GM12872 (cell line): ENCODE measurements around the gene ZNF778.

Source experiments
- TF ChIP-seq, protein P1 (sequence below): IDR thresholded peaks from 3 replicates; pipeline ENCODE4 v1.5.1; 2011; ENCODE audit warnings: low read depth, mild to moderate bottlenecking, low read length, moderate library complexity; ENCODE audit not compliant: insufficient read depth

The ZNF778 gene

DNA sequence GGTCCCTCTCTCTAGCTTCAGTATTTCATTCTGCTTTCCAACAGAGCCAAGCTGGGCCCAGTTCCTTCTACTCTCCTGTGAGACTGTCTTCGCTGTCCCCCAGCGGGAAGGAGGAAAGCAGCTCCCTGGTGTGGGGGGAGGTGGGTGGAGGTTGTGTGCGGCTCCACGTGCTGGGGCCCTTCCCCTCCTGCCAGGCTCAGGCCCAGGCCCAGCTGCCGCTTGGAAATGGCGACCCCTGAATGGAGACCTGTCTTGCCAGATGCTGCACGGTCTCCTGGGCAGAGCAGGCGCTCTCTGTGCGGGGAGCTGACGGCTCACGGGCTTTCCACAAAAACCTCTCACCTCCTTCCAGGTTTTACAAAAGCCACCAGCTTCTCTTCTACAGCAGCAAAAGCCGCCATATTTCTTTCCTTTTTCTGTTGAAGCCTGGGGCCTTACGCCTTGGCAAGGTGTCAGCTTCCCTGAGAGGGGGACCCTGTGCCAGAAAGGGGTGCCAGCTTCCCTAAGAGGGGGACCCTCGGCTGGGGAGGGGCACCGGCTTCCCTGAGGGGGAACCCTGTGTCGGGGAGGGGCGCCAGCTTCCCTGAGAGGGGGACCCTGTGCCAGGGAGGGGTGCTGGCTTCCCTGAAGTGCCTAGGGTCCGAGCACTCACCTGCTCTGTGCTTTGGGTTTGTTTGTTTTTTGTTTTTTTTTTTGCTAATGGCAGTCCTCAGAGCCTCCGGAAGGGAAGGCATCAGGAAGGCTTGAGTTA, 47.5 kb downstream of the ZNF778 start:
- TF ChIP-seq, protein P1, sequence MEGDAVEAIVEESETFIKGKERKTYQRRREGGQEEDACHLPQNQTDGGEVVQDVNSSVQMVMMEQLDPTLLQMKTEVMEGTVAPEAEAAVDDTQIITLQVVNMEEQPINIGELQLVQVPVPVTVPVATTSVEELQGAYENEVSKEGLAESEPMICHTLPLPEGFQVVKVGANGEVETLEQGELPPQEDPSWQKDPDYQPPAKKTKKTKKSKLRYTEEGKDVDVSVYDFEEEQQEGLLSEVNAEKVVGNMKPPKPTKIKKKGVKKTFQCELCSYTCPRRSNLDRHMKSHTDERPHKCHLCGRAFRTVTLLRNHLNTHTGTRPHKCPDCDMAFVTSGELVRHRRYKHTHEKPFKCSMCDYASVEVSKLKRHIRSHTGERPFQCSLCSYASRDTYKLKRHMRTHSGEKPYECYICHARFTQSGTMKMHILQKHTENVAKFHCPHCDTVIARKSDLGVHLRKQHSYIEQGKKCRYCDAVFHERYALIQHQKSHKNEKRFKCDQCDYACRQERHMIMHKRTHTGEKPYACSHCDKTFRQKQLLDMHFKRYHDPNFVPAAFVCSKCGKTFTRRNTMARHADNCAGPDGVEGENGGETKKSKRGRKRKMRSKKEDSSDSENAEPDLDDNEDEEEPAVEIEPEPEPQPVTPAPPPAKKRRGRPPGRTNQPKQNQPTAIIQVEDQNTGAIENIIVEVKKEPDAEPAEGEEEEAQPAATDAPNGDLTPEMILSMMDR, result no peak

DNA sequence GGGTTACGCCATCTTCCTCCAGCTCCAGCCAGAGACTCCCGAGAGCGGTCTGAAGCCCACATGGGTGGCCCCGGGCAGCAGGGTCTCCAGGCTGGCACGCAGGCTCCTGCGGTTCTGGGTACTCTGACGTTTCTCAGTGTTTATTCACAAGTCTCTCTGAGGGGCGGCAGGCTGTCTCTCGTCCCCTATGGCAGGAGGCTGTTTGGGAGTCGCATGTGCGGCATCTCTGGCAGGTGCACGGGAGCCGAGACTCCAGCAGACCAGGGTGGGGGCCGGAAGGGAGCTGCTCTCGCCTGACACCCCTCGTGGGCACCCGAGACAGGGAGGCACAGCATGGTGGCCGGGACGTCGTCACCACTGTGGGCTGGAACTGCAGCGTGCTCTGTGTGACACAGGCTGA, 48.1 kb downstream of the ZNF778 start:
- TF ChIP-seq, protein P1, result no peak

DNA sequence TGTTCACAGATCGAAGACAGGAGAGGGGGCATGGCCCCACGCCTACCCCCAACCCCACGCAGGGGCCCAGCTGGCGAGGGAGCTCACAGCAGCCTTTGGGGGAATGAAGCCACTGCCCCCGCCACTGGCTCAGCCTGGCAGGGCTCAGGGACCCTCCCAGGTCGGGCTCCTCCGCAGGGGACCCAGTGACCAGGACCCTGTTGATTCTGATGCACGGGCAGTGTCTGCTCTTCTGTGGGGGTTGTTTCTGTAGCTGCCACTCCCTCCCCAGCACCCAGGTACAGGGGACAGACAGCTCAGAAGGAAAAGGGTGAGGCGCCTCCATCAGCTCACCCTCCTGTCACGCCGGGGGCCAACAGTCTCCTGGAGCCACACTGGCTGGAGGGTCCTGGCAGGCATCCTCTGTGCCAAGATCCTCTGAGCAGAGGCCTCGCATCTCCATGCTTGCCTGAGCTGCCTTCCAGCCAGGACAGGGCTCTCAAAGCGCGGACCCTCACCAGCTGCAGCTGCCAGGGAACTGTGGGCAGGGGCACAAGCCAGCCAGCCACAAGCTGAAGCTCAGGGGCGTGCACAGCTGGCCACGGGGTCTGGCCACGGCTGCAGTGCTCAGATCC, 49.1 kb downstream of the ZNF778 start:
- TF ChIP-seq, protein P1, result no peak

DNA sequence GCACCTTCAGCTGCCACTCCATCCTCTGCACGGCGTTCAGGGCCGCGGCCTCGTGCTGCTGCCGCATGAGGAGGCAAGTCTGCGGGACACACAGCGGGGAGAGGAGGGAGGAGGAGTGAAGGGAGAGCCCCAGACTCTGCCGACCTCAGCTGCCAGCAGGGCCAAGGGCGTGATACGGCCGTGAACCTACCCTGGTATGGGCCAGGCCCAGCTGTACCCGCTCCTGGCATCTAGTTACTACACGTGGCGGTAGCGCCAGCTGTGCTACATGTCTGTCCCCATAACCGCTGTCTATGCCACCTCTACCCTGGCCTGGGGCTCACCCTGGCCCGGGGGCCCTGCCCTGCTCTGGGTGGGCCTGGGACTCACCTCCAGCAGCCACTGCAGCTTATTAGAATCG, 51.1 kb downstream of the ZNF778 start:
- TF ChIP-seq, protein P1, result no peak

DNA sequence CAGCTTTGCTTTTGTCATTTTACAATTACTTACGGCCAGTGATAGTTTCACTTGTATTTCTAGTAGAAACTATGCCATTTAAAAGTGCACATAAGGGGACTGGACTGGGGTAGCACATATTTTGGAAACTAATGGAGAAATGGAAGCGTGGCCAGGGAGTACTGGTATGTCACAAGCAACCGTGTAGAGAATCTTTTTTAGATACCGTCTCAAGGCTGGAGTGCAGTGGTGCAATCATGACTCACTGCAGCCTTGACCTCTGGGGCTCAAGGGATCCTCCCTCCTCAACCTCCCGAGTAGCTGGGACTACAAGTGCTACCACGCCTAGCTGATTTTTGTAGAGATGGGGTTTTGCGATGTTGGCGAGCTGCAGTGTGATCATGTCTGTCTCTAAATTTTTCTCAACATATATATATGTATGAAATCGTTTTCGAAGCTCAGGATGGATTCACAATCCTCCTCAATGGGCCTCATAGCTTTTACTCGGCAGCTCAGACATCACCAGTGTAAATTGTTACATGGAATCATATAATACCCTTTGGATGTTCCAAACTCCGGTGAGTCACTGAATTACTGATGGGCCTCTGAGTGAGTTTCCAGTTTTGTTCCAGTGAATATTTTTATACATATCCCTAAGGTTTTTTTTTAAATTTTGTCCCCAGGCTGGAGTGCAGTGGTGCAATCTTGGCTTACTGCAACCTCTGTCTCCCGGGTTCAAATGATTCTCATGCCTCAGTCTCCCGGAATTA, 51.7 kb downstream of the ZNF778 start:
- TF ChIP-seq, protein P1, result no peak

DNA sequence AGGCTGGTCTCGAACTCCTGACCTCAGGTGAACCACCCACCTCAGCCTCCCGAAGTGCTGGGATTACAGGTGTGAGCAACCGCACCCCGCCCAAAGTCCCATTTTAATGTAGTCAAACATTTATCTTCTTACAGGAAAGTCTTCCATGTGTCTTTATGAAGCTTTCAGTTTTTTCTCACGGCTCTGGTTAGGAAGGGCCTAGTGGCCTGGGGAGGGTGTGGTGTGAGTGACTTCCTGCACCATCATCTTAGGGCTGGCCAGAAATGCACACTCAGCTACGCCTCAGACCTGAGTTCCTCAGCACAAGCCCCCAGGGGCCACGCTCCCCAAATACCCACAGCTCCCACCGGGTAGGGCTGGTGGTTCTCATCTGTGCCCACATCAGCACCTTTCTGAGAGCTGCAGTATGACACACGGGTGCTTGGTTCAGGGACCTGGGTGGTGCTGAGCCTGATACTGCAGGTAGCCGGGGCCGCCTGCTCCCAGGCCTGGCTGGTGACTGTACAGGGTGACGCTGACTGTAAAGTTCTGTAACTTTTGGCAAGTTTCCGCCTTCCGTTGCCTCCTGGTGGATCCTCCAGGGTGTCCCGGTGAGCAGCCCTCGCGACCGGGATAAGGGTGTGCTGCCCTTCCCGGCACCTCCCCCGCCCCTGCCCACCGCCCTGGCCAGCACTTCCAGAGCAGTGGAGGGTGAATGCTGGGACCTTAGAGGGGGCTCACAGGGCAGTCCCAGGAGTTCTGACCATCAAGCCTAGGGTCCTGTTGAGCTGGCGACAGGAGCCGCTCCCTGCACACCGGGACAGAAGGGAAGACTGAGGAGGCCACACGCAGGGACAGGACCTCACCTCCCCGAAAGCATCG, 52.5 kb downstream of the ZNF778 start:
- TF ChIP-seq, protein P1, result no peak
